Measurements from ENCODE around the gene GSTM2.
"Not testable (repeated sequence)": the region's sequence is repeated elsewhere in the genome, so short reads cannot be mapped to it uniquely, and the experiment has no call there.

Gene GSTM2

DNA sequence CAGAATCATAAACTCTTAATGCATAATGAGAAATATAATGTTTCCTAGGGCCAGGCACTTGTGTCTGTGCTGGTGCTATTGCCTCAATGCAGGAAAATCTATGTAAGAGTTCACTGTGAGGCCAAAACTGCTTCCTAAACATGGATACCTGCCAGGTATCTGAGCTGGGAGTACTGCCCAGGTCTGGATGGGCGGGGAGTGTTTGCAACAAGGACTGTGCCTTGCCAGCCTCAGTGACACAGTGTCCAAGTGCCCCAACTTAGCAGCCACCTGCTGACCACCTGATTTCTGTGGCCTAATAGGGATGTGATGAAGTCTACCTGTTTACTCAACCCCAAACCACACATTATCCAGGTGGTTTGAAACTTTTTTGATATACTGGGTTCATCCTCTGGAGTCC is 17.5 kb downstream of the GSTM2 start:
- not testable (repeated sequence) for DNase-seq

DNA sequence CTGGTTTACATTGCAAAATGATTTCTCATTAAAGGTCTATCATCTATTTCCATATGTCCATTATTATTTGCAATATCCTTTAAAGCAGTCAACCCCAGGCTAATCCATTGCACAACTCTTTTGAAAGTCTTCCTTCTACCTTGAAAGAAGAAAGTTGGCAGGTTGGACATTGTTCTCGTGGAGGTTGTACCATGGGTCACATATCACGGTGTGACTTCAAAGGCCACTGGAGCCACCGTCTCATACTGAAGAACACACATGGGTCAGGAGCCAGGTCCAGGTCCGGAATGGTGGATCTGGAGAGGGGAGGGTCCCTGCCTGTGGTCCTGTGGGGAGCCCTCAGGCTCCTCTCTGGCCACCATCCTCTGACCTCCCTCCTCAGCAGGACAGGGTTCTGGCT is 18.0 kb downstream of the GSTM2 start:
- DNase-seq, result not testable (repeated sequence)

- DNase-seq, result not testable (repeated sequence)
Observed at GRCh38 chr1:109687109-109687508, 19.3 kb downstream of the GSTM2 start.

- DNase-seq, result no peak
Observed at GRCh38 chr1:109687641-109688499, 20.0 kb downstream of the GSTM2 start, which contains the start of gene GSTM1. TSS of gene GSTM1 (plus strand) at chr1:109687817. CDS start at chr1:109687874, 57 bp downstream.

GRCh38 chr1:109689844-109690405 is 22.1 kb downstream of the GSTM2 start:
- no peak for DNase-seq

GRCh38 chr1:109691759-109692158 is 23.9 kb downstream of the GSTM2 start:
- DNase-seq, result no peak

GRCh38 chr1:109694400-109694799 is 26.5 kb downstream of the GSTM2 start:
- not testable (repeated sequence) for DNase-seq

GRCh38 chr1:109695138-109695537 is 27.3 kb downstream of the GSTM2 start:
- not testable (repeated sequence) for DNase-seq

GRCh38 chr1:109697066-109697465 is 29.2 kb downstream of the GSTM2 start:
- DNase-seq, result no peak

DNA sequence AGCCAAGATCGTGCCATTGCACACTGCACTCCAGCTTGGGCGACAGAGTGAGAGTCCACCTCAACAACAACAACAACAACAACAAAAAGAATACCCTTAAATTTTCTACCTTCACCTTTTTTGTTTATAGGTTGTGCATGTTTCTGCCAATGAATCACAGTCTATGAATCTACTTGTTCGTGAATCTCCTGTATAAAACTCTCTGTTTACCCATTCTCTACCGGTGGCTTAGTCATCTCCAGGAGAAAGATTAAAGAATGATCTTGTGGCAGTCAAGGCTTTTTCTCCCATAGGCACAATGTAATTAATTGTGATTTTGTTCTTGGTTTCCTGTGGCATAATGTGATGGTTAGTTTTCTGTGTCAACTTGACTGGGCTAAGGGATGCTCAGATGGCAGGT is 30.0 kb downstream of the GSTM2 start:
- not testable (repeated sequence) for DNase-seq

DNA sequence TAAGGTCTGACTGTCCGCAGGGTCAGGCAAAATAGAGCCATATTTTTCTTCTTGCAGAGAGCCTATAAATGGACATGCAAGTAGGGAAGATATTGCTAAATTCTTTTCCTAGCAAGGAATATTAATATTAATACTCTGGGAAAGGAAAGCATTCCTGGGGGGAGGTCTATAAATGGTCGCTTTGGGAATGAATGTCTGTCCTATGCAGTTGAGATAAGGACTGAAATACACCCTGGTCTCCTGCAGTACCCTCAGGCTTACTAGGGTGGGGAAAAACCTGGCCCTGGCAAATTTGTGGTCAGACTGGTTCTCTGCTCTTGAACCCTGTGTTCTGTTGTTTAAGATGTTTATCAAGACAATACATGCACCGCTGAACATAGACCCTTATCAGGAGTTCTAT is 35.1 kb downstream of the GSTM2 start:
- not testable (repeated sequence) for DNase-seq

DNA sequence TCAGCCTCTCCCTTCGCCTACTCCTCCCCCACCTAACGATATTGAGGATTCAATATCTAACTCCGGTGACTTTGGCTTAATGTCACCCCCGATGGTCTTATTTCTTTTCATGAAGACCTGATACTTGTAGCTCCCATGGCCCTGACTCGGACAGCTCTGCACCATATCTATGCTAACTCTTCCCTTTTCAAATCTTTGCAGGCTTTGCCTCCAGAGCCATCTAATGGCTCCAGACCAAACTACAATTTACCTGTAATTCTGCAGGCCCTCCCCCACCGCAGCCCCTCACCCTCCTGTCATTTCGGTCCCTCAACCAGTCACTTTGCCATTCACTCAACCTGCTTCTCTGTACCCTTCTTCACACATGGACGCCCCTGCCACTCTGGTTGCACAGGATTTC is 36.3 kb downstream of the GSTM2 start:
- DNase-seq, result no peak

DNA sequence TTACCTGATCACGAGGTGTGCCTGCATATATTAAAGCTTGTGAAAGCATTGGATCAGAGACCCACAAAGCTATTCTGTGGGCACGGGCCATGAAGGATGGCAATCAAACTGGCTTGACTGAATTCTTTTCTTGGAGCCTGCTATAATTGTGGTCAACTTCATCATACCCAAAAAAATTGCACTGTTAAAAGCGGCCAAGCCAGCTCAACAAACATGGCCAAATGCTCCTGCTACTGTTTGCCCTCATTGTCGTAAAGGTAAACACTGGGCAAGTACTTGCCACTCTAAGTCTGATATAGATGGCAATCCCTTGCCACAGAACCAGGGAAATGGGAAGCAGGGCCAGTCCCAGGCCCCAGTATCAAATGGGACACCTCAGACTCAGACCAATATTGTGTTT is 37.6 kb downstream of the GSTM2 start:
- no peak for DNase-seq

- not testable (repeated sequence) for DNase-seq
Observed at GRCh38 chr1:109708949-109709348, 41.1 kb downstream of the GSTM2 start.

DNA sequence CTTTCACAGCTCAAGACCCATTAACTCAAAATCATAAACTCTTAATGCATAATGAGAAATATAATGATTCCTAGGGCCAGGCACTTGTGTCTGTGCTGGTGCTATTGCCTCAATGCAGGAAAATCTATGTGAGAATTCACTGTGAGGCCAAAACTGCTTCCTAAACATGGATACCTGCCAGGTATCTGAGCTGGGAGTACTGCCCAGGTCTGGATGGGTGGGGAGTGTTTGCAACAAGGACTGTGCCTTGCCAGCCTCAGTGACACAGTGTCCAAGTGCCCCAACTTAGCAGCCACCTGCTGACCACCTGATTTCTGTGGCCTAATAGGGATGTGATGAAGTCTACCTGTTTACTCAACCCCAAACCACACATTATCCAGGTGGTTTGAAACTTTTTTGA is 42.0 kb downstream of the GSTM2 start:
- not testable (repeated sequence) for DNase-seq

GRCh38 chr1:109711593-109712320 is 43.9 kb downstream of the GSTM2 start, which contains the start of gene GSTM5:
TSS of gene GSTM5 (plus strand) at chr1:109712251. CDS start at chr1:109712313, 62 bp downstream.
- DNase-seq, result not testable (repeated sequence)

GRCh38 chr1:109712321-109712864 is 44.5 kb downstream of the GSTM2 start:
- no peak for DNase-seq

DNA sequence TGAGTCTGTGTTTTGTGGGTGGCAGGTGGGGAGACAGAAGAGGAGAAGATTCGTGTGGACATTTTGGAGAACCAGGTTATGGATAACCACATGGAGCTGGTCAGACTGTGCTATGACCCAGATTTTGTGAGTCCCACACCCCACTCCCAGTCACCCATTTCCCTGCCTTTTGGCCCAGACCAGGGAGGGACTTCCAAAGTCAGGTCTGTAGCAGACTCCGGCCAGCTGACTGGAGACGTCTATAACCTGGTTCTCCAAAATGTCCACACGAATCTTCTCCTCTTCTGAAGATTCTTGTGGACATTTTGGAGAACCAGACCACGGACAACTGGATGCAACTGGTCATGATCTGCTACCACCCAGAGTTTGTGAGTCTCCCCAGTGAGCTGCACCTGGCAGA is 45.8 kb downstream of the GSTM2 start:
- no peak for DNase-seq

DNA sequence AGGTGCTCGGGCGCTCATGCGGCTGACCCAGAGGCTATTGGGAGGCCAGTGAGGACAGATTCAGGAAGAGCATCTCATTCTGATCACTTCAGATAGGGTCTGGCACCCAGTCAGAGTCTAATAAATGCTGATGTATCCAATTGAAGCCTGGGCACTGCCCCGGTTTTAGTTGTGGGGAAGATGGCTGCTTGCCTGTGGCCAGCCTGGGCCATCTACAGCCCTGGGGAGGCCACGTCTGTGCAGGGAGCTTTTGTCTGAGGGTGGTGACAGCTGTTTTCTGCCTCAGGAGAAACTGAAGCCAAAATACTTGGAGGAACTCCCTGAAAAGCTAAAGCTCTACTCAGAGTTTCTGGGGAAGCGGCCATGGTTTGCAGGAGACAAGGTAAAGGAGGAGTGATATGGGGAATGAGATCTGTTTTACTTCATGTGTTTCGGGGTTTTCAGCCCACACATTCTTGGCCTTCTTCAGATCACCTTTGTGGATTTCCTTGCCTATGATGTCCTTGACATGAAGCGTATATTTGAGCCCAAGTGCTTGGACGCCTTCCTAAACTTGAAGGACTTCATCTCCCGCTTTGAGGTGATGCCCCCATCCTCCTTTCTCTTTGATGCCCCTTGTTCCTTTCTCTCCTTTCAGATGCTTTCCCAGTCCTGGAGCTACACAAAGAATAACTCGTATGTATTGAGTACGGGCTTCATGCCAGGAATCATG is 47.0 kb downstream of the GSTM2 start:
- DNase-seq, result no peak

DNA sequence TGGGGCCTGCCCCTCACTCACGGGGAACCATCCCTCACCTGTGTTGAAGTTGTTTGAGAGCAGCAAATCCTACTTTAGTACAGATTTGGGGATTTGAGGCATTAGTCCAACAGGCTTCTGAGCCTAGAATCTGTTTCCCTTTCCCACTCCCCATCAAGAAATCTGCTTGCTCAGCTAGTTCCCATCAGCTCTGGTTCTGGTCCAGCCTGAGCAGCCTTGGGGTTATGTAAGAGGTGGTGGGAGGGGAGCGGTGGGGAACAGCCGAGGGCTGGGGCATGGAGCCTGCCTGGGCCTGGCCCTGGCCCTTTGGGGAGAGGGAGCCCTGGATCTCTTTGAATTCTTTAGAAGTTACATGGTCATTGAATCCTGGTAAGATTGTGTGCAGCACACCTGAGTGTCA is 48.3 kb downstream of the GSTM2 start:
- DNase-seq, result no peak

- no peak for DNase-seq
Observed at GRCh38 chr1:109716570-109717090, 48.8 kb downstream of the GSTM2 start.

- DNase-seq, result no peak
Observed at GRCh38 chr1:109717729-109718128, 49.9 kb downstream of the GSTM2 start.
